SKM-1 treated with dmso at 0.1 percent for 144 hours (cell line): ENCODE measurements around the gene PATE2.

ENCODE experiments used
- DNase-seq: peaks from one replicate; lab custom pipeline; 2025; ENCODE audit not compliant: unreplicated experiment; lab: John Stamatoyannopoulos, UW

The PATE2 gene

DNA sequence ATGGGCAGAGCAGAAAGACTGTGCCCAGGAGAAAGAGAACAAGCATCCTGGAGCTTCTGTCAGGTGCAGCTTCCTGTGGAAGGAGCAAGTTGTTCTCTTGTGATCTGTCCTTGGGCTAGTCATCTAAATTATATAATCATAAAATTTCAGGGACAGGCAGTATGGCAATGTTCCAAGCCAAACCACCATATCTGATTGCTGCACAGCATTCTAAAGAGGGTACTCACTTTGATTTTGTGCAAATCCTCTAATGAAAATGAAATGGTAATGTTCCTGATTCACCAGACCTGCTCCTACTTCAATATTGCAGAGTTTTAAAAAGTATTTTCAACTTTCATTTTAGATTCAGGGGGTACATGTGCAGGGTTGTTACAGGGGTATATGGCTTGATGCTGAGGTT is at the start of gene PATE2:
PATE2 (minus strand) TSS at position 101 of the 400 bp plus-strand sequence; CDS start at position 46, 55 bp downstream.
- no peak for DNase-seq

DNA sequence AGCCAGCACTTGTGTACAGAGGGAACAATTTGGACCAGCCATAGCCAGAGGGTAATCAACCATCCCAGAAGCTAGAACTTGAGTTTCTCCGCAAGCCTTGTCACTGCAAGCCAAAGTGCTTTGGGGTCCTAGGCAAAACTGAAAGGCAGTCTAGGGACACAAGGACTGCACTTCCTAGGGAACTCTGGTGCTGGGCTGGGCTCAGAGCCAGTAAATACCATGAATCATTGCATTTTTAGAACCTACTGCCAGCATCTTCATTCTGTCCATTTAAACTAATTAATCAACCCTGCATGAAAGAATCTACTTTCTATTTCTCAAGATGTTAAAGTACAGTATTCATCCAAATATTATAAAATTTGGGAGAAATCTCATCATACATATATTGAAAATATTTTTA is 29.3 kb upstream of the PATE2 start:
- no peak for DNase-seq

DNA sequence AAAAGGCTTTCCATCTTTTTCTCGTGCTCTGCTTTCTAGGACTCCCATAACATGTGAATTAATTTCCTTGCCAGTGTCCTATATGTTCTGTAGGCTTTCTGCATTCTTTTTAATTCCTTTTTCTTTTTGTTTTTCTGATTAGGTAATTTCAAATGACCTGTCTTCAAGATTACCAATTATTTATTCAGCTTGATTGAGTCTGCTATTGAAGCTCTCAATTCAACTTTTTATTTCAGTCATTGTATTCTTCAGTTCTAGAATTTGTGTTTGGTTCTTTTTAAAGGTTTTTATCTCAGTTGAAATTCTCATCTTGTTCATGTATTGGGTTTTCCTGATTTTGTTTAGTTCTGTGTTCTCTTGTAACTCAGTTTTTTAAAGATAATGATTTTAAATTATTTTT is 23.8 kb upstream of the PATE2 start:
- no peak for DNase-seq

DNA sequence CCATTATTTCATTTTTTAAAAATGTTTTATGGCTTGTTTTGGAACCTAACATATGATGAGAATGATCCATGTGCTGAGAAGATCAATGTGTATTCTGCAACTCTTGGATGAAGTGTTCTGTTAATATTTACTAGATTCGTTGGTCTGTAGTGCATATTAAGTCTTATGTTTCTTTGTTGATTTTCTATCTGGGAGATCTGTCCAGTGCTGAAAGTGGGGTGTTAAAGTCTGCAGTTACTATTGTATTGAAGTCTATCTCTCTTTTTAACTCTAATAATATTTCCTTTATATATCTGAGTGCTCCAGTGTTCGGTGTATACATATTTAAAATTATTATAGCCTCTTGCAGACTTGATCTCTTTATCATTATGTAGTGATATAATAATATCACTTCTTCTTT is 21.2 kb upstream of the PATE2 start:
- no peak for DNase-seq

DNA sequence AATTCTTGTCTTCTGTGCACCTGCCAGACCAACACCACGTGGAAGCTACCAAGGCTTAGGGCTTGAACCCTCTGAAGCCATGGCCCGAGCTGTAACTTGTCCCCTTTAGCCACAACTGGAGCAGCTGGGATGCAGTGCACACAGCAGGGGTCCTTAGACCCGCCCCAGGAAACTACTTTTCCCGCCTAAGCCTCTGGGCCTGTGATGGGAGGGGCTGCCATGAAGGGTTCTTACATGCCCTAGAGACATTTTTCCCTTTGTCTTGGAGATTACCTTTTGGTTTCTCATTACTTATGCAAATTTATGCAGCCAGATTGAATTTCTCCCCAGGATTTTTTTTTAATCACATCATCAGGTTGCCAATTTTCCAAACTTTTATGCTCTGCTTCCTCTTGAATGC is 19.0 kb upstream of the PATE2 start:
- DNase-seq, result no peak

DNA sequence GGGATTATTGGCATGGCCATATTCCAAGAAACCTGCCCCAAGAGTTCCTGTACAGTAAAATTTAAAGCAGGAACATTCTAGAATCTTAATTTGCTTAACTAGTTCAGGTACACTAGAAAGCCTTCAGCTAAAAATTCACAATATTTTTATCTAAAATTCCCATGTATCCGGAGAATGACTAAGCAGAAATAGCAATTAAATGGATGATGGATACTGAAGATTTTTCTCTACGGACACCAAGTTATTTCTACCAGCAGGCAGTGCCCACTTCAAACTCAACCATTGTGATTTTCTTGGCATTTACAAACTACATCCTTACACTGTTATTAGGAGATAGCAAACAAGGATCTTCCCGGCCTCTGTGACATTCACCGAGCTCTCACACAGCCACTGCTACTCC is 12.2 kb upstream of the PATE2 start:
- DNase-seq, result no peak

DNA sequence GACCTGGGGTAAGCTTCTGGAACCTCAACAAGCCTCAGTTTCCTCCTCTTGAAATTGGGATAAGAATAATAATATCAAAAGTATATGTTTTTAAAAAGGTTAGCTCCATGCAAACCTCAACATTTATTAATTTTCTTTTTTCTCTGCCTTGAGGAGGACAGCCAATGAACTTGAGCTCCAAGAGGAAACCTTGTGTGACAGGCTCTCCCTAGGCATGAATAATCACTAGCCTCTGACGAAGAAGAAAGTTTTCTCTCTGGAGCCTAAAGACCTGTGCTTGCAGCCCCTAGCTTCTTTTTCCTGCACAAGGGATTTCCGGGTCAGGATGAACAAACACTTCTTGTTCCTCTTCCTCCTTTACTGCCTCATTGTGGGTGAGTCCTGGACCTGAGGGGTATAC is 9.2 kb upstream of the PATE2 start, which contains the start of gene PATE3:
PATE3 (plus strand) TSS at position 301 of the 400 bp plus-strand sequence; CDS start at position 326, 25 bp downstream.
- no peak for DNase-seq

DNA sequence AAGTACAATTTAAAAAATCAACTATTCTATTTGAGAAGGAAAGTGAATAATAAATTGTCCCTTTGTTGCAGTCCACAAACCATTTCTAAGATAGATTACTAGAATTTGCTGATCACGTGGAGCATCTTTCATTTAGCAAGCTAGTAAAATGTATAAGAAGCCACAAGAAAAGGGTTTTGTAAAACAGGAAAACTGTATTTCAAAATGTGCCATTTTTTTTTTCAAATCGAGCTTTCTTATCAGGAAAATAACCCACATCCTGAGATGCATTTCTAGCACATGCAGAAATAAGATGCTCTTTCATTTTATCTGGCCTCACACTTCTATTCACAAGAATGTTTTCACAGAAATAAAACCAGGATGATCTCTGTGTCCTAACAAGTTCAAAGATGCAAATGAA is 6.0 kb upstream of the PATE2 start:
- no peak for DNase-seq

DNA sequence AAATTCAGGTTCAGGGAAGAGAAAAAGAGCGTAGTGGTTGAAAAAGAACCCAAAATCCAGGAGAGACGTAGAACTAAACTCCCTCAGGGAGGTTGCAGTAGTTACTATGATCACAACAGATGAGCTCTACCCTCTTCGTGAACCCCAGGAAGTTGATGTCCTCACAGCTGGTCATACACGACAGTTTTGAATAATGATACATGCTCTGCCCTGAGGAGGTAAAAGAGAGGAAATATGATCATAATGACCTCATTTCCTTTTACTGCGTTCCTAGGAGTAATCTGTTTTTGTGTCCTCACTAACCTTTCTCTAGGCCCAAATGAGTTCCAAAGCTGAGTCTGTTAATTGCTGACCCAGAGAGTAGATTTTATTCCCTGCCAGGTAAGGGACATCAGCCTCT is 1.3 kb downstream of the PATE2 start:
- DNase-seq, result no peak

DNA sequence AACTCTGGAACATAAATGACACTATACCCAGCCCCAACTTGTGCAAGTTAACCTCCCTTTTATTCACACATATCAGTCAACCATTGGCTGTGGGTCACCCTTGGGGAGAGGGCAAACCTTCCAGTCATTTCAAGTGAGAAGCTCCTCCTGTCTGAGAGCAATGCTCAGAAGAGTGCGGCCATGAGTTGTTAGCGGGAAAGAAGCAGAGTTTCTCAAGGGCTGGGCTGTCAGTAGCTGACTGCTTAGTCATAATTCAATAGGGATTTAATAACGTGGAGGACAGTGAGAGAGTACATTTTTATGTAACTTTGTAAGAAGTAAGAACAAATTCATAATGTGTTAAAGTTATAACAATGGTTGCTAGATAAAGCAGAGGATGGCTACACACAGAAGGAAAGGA is 5.1 kb downstream of the PATE2 start:
- DNase-seq, result no peak

DNA sequence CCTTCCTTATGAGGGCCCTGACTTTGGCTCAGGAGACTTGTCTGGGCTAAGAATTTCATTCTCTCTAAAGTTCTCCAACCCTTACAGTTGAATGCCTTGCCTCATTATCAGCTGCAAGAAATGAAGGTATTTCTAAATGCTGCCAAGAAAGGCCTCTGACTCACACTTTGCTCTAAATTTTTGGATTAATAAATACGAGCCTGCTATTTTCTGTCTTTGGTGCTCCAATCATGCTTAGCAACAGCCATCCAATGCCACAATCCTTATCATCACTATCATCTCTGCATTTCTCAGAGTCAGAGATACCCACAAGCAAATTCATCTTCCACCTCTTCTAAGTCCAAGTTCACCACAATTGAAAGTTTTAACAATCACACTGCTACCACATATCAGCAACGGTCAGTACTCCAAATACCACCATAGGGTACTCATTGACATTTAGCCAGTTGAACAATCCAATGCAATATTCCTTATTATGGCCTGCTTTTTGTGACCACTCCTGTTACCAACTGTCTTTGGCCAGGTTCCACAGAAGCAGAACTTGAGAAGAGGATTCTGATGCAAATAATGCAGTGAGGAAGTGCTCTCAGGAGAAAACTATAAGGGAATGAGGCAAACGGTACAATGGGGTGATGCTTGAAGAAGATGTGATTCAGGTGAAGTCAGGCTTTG is 5.7 kb downstream of the PATE2 start:
- no peak for DNase-seq

DNA sequence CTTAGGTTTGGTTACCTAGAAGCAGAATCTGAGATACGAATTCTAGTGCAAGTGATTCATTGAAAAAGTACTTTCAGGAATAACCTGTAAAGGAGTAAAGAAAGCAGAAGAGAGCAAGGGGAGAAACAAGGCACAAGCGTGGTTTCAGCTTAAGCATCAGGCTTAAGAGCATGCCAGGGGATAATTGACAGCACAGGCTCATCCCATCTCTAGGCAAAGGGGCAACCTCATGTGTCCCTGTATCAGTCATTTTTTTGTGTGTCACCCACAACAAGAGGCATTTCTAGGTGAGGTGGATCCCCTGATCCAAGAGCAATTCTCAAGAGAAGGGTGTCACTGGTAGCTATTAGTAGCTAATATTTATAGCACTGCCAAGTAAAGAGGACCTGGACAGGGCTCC is 8.0 kb downstream of the PATE2 start:
- no peak for DNase-seq

DNA sequence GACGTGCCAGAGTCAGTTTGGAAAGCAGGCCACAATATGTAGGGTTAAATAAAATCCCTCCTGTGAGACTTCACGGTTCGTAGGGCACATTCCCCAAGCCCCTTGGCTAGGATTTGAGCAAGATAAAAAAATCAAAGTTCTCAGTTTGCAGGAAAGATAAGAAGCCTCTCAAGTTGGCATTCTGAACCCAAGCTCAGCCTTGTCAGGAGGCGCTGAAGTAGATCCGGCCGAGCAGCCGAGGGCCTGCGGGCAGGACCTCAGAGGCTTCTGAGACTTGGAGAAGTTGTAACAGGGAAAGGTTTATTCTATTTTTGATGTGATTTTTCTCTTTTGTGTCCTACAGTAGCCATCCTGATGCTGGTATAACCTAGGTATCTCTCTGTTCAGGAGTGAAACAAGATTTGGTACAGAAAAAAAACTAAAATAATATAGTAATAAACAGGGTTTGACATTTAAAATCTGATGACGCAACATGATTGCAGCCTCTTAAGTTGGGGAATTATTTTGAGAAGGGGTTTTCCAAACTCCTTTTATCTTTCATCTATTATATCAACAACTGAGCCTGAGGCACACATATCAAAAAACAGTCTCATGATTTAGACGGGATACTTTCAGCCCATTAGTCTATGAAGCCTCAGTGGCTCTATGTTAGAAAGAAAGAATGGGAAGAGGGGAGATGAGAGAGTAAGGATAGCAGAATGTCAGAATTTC is 10.1 kb downstream of the PATE2 start:
- no peak for DNase-seq

DNA sequence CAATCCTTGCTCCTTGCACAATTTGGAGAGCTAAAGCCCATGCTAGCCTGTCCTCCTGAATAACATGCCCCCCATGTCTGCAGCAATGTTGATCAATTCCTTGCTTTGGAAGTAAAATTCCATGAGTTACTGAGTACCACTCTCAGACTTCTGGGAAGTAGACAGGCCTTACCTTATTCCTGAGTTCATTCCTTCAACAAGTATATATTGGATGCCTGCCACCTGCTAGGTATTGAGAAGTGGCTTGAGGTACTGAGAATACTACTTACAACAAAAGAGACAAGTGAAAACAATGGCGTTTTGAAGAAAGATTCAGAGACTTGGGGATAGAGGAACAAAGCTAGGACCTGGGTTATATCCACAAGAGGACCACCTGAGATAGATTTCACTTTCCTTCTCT is 12.4 kb downstream of the PATE2 start:
- no peak for DNase-seq

DNA sequence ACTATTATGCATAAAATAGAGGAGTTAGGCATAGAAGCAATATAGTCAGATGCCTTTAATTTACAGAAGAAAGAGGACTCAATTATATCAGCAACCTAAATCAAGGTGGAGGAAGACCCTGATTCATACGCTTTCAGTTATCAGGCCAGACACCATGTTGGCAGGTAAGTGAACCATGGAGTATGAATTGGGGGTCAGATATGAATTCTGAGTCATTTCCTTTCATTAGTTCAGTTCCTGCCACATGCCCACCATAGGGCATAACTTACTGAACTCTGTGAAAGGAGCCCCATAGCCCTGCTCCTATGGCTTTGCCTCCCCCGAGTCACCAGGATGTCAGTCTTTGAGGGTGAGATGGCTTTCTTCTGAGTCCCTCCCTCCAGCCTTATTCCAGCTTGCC is 15.1 kb downstream of the PATE2 start:
- no peak for DNase-seq

DNA sequence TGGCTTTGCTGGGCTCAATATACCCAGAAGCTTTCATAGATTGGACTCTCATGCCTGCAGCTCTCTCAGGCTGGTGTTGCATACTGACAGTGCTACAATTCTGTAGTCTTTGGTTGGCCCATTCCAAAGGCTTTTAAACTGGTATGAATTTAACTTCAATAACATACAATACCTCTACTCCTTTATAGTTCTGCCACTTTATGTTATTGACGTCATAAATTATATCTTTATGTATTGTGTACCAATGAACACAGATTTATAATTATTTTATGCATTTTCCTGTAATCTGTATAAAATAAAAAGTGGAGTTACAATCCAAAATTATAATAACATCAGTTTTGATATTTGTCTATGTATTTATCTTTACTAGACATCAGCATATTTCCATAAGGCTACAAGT is 16.2 kb downstream of the PATE2 start:
- DNase-seq, result no peak

DNA sequence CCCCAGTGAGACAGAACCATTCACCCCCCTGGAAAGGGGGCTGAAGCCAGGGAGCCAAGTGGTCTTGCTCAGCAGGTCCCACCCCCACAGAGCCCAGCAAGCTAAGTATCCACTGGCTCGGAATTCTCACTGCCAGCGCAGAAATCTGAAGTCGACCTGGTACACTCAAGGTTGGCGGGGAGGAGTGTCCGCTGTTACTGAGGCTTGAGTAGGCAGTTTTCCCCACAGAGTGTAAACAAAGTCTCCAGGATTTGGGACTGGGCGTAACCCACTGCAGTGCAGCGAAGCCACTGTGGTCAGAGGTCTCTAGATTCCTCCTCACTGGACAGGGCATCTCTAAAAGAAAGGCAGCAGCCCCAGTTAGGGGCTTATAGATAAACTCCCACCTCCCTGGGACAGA is 22.6 kb downstream of the PATE2 start:
- DNase-seq, result no peak

DNA sequence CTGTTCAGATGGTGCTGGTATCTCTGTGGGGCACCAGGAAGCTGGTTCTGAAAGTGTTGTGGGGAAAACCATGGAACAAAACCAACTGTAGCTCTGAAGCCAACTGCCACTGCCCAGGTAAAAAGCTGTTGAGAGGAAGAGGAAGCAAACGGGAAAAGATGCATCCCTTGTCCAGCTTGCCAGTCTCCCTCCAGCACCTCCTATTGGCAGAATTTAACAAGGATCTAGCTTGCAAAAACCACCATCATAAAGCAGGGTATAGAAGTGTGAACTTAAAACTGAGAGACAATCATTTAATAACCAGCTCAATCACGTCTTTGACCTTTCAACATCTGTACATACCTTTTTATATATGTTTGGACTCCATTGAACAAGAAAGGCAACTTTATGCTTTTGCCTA is 28.0 kb downstream of the PATE2 start:
- DNase-seq, result no peak

DNA sequence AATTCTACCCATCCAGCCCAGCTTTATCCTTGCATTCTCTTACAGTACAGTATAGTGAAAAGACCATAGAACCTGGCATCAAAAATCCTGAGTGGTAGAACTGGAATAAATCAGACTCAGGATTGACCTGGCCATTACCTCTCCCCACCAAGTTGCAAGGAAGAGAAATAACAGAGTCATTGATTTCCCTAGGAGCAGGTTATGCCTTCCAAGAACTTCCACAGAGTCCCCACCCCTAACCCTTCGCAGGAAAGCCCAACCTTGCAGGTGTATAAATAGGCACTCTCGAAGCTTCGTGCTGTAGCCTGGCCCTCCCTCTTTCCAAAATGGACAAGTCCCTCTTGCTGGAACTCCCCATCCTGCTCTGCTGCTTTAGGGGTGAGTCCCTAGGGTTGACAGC is 32.6 kb downstream of the PATE2 start, which contains the start of gene PATE1:
PATE1 (plus strand) TSS at position 301 of the 400 bp plus-strand sequence; CDS start at position 327, 26 bp downstream.
- DNase-seq, result no peak

DNA sequence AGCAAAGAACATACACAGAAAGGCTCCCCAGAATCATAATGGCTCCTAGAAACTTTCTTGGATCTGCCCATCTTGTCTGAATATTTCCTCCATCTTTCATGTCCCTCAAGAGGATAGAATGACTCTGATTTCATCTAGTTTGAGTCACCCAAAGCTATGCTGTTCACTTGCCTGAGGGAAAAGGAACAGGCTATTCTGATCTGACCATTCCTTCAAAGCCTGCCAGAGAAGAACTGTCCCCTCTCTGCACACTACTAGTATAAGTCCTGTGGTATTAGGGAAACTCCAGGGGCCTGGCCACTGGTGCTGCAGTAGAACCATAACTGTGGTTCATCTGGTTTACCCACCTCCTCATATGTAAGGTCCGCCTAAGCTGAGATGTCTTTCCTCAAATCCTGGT is 34.9 kb downstream of the PATE2 start:
- no peak for DNase-seq

DNA sequence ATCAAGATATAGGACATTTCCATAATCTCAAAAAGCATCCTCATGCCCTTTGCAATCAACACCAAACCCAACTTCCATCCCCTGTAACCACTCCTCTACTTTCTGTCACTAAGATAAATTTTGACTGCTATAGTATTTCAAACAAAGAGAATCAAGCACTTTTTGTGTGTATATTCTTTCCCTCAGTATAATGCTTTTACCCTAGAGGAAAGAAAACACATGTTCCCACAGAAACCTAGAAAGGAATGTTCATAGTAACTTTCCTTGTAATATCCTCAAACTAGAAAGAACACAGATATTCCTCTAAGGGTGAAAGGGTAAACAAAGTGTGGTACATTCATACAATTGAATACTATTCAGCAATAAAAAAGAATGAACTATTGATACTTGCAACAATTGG is 38.0 kb downstream of the PATE2 start:
- DNase-seq, result no peak

DNA sequence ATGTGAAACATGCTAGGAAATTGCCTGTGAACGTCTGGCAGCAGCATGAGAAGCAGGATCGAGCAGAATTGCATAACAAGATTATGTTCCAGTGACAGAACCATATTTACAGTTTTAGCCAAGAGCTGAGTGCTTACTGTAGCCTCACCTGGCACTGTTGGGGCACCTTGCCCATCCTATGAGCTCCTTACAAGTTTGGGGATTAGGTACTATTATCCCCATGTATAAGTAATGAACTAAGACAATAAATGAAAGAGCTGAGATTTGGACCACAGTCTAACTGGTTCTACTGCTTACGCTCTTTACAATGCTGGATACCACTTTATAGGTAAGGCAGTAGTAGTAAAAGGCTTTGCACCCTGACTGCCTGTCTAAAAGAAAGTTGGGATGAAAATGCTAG is 49.7 kb downstream of the PATE2 start:
- no peak for DNase-seq
